Transverse colon (tissue), 3 donors: ENCODE measurements around the gene MEI4.

Experiments
- POLR2A ChIP-seq: fragments of 450-650 bp; IDR thresholded peaks from one replicate; pipeline ENCODE4 v1.6.1; 2016; ENCODE audit warnings: antibody characterized with exemption, mild to moderate bottlenecking, moderate library complexity
- TF ChIP-seq, protein P1 (sequence below), 5 experiments: fragments of 200-600 bp in 3 of 5; fragments of 450-650 bp in 2 of 5; sonication (generic) in 3 of 5; IDR thresholded peaks; 1 replicate in 2 of 5; 2 replicates in 3 of 5; pipeline ENCODE4 v1.5.1; 2016 to 2017; ENCODE audit warnings: antibody characterized with exemption in 5 of 5, inconsistent platforms in 3 of 5, mild to moderate bottlenecking in 2 of 5, moderate library complexity in 1 of 5

DNA sequence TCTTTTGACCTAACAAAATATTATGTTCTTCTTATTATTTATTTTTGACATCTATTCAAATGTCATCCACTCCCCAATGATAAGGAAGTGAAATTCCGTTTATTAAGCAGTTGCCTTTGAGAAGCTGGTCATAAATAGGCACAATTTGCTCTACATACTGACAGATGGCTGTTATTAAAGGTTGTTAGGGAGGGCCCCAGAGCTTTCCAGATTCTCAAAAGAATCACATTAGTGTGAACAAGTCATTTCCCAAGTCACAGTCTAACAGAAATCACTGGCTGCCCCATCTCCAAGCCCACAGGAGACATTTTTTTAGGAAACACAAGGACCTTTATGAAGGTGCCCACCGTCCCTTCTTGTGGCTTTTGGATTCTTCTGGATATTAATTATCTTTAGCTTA is 172.4 kb downstream of the MEI4 start:
- TF ChIP-seq, protein P1, sequence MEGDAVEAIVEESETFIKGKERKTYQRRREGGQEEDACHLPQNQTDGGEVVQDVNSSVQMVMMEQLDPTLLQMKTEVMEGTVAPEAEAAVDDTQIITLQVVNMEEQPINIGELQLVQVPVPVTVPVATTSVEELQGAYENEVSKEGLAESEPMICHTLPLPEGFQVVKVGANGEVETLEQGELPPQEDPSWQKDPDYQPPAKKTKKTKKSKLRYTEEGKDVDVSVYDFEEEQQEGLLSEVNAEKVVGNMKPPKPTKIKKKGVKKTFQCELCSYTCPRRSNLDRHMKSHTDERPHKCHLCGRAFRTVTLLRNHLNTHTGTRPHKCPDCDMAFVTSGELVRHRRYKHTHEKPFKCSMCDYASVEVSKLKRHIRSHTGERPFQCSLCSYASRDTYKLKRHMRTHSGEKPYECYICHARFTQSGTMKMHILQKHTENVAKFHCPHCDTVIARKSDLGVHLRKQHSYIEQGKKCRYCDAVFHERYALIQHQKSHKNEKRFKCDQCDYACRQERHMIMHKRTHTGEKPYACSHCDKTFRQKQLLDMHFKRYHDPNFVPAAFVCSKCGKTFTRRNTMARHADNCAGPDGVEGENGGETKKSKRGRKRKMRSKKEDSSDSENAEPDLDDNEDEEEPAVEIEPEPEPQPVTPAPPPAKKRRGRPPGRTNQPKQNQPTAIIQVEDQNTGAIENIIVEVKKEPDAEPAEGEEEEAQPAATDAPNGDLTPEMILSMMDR (IDR thresholded peaks at IDR 0.05) = no peak
- no peak for TF ChIP-seq POLR2A
